Astrocyte of the cerebellum (primary cell): ENCODE data around the gene PRRC2A.

ENCODE experiments used
- DNase-seq: peaks from one replicate; pipeline ENCODE4 v3.0.0-alpha.2; 2011; ENCODE audit warnings: low read depth
- H3K4me3 ChIP-seq: 2 replicates; pipeline ENCODE4 v1.5.1; 2011; ENCODE audit warnings: mild to moderate bottlenecking, low read depth, low read length, moderate library complexity
- CTCF ChIP-seq: IDR thresholded peaks from 2 replicates; pipeline ENCODE4 v1.5.1; 2012; ENCODE audit warnings: low read length, low read depth, moderate library complexity, mild to moderate bottlenecking; ENCODE audit errors: missing control alignments
- in situ Hi-C: cut with HindIII; loops from 2 replicates; pipeline ENCODE4 v1.10.0; 2017; ENCODE audit warnings: low sequenced_read_pairs

PRRC2A gene

GRCh38 chr6:31645325-31645724, 24.8 kb downstream of the PRRC2A start:
- H3K4me3 ChIP-seq = no peak overlapping the region
- in situ Hi-C loops = no loop called here
- no peak for DNase-seq
- TF ChIP-seq CTCF = no peak

GRCh38 chr6:31651602-31652191, 31.2 kb downstream of the PRRC2A start:
- no peak for TF ChIP-seq CTCF
- no peak for DNase-seq
- in situ Hi-C loops = no loop called here
- H3K4me3 ChIP-seq = peak overlapping the region; percentile 81

GRCh38 chr6:31652925-31653724, 32.6 kb downstream of the PRRC2A start:
- DNase-seq = no peak
- in situ Hi-C loops = no loop called here

GRCh38 chr6:31654574-31655348, 34.2 kb downstream of the PRRC2A start:
- DNase-seq = no peak
- in situ Hi-C loops = no loop called here
- no peak overlapping the region for H3K4me3 ChIP-seq
- TF ChIP-seq CTCF = no peak

More at GRCh38 chr6:31652925-31653724, 32.6 kb downstream of the PRRC2A start:
- H3K4me3 ChIP-seq = peak overlapping the region; percentile 81
- no peak for TF ChIP-seq CTCF

GRCh38 chr6:31655349-31656237, 35.1 kb downstream of the PRRC2A start, which contains the start of gene APOM:
Gene APOM, plus strand, starts transcription at chr6:31655894. Its CDS starts 73 bp downstream, at chr6:31655967.
- H3K4me3 ChIP-seq = no peak within 1 kb of the TSS
- in situ Hi-C loops = no loop called here
- no peak for TF ChIP-seq CTCF
- no peak for DNase-seq
